Measurements from ENCODE around the gene PCBD1. TPM values are rescaled to one million over a fixed set of nuclear protein-coding genes. Genes with fewer than 3 reads are reported as not detected.

PCBD1 gene
- polyA plus RNA-seq, 2 of the 4 experiments (the other 2 are of a cell fraction): 169 to 211 TPM

- Histone ChIP-seq H3K4me1 (no peaks in the 10 kb centered on the region), H3K4me2 (no peak overlapping the region), H3K4me3 (no peak overlapping the region), H3K9me3 (no peaks in the 10 kb centered on the region), H3K27ac (no peak overlapping the region)
- ChIA-PET POLR2A (no interaction called here), CTCF (interaction anchor here (5.6 to 17.2 kb wide), 3 partner anchors 16 to 367 kb away, joined by 39 to 362 read pairs (median 104); no protein-coding TSS in a partner anchor)
- ATAC-seq (no peak), FAIRE-seq (no peak), DNase-seq (ENCODE audit: low read depth in 1 of 2, low spot score in 1 of 2) (no peak)
- WGBS (ENCODE audit: missing lambda C conversion rate): 71% methylated on average over 12 of the region's 12 CpGs
- TF ChIP-seq ESRRA (IDR thresholded peaks at IDR 0.05; ENCODE audit: borderline replicate concordance, low read length) (no peak), USF2 (IDR thresholded peaks at IDR 0.05) (no peak), PHF8 (IDR thresholded peaks at IDR 0.05; ENCODE audit: borderline replicate concordance, low read depth) (no peak), E2F6 (IDR thresholded peaks at IDR 0.05; ENCODE audit: borderline replicate concordance, low read depth) (no peak), CTCF (IDR thresholded peaks at IDR 0.05) (no peak), MYC (IDR thresholded peaks at IDR 0.05; ENCODE audit: borderline replicate concordance, low read length) (no peak), REST (IDR thresholded peaks at IDR 0.05) (no peak), SMC3 (IDR thresholded peaks at IDR 0.05) (no peak), RCOR1 (IDR thresholded peaks at IDR 0.05; ENCODE audit: low read depth, low read length) (no peak), FOSL2 (IDR thresholded peaks at IDR 0.05) (no peak), FOSL2 (CRISPR knock-in tag; IDR thresholded peaks at IDR 0.05) (no peak), MAX (IDR thresholded peaks at IDR 0.05) (no peak), JUN (IDR thresholded peaks at IDR 0.05) (no peak), NPAS2 (CRISPR knock-in tag; IDR thresholded peaks at IDR 0.05; ENCODE audit: borderline replicate concordance) (no peak), CBX2 (IDR thresholded peaks at IDR 0.05; ENCODE audit: borderline replicate concordance, low read depth) (no peak), ZNF302 (CRISPR knock-in tag; IDR thresholded peaks at IDR 0.05) (no peak), CHD2 (IDR thresholded peaks at IDR 0.05; ENCODE audit: low read length, partially characterized antibody) (no peak), HOXB13 (CRISPR knock-in tag; IDR thresholded peaks at IDR 0.05; ENCODE audit: low read depth) (no peak)
Observed at GRCh38 chr10:70908406-70909296, 20.3 kb upstream of the PCBD1 start.
